Neural crest cell (in vitro differentiated cells): Measurements from ENCODE around the gene SMG6. TPM values are rescaled to one million over a fixed set of nuclear protein-coding genes. Genes with fewer than 3 reads are reported as not detected.

ENCODE experiments used
- DNase-seq: peaks from one replicate; pipeline ENCODE4 v3.0.0; 2021; ENCODE audit warnings: low read depth, mixed read lengths, low spot score
- H3K27ac Mint-ChIP-seq: one replicate; pipeline ENCODE4 v1.8.0; 2021; ENCODE audit warnings: mild to moderate bottlenecking, mixed read lengths; ENCODE audit not compliant: unreplicated experiment
- H3K27me3 Mint-ChIP-seq: 2 replicates; pipeline ENCODE4 v1.8.0; 2021; ENCODE audit warnings: low read depth, mild to moderate bottlenecking, mixed read lengths
- H3K36me3 Mint-ChIP-seq: 2 replicates; pipeline ENCODE4 v1.8.0; 2021; ENCODE audit warnings: low read depth, mild to moderate bottlenecking, mixed read lengths
- H3K4me1 Mint-ChIP-seq: 2 replicates; pipeline ENCODE4 v1.8.0; 2021; ENCODE audit warnings: mixed read lengths
- H3K4me3 Mint-ChIP-seq: one replicate; pipeline ENCODE4 v1.8.0; 2021; ENCODE audit warnings: mild to moderate bottlenecking, mixed read lengths
- H3K9me3 Mint-ChIP-seq: 2 replicates; pipeline ENCODE4 v1.8.0; 2021; ENCODE audit warnings: mixed read lengths
- total RNA-seq: library from RNA; stranded (reverse); gene quantifications from 2 replicates; pipeline ENCODE4 v1.2.1, GENCODE V29; 2021
- TF ChIP-seq, protein P1 (sequence below): fragments of 200-600 bp; sonication (generic); conservative IDR thresholded peaks from 2 replicates; pipeline ENCODE4 v1.5.0; 2021; ENCODE audit warnings: antibody characterized with exemption, mild to moderate bottlenecking

SMG6 gene
- total RNA-seq, 1 donor from 2014 or later, result 57.2 TPM

DNA sequence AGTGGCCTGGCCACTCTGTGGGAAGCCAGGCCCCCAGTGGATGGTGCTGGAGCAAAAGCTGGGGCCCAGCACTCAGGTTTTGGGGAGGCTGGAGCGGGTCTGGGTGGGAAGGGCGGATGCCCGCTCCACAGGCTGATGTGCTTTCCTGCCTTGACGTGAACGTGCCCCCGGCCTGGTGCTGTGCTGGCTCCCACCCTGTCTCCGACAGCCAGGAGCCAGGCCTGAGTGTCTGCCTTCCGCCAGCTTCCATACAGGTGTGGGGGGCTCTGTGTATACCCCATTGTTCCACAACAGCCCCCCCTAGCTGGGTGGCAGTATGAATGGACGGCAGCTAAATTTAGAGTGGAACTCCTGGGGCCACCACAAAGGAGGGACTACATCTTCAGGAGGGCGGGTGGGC lies 228.7 kb downstream of the SMG6 start:
- H3K4me3 Mint-ChIP-seq, result no peak overlapping the region
- TF ChIP-seq, protein P1, sequence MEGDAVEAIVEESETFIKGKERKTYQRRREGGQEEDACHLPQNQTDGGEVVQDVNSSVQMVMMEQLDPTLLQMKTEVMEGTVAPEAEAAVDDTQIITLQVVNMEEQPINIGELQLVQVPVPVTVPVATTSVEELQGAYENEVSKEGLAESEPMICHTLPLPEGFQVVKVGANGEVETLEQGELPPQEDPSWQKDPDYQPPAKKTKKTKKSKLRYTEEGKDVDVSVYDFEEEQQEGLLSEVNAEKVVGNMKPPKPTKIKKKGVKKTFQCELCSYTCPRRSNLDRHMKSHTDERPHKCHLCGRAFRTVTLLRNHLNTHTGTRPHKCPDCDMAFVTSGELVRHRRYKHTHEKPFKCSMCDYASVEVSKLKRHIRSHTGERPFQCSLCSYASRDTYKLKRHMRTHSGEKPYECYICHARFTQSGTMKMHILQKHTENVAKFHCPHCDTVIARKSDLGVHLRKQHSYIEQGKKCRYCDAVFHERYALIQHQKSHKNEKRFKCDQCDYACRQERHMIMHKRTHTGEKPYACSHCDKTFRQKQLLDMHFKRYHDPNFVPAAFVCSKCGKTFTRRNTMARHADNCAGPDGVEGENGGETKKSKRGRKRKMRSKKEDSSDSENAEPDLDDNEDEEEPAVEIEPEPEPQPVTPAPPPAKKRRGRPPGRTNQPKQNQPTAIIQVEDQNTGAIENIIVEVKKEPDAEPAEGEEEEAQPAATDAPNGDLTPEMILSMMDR, result no peak
- H3K9me3 Mint-ChIP-seq, result no peaks in the 10 kb centered on the region
- H3K4me1 Mint-ChIP-seq, result peaks cover 17% of the 10 kb centered on the region
- no peak for DNase-seq
- H3K36me3 Mint-ChIP-seq, result peaks cover 21% of the 10 kb centered on the region
- H3K27me3 Mint-ChIP-seq, result no peaks in the 10 kb centered on the region
- no peak overlapping the region for H3K27ac Mint-ChIP-seq

DNA sequence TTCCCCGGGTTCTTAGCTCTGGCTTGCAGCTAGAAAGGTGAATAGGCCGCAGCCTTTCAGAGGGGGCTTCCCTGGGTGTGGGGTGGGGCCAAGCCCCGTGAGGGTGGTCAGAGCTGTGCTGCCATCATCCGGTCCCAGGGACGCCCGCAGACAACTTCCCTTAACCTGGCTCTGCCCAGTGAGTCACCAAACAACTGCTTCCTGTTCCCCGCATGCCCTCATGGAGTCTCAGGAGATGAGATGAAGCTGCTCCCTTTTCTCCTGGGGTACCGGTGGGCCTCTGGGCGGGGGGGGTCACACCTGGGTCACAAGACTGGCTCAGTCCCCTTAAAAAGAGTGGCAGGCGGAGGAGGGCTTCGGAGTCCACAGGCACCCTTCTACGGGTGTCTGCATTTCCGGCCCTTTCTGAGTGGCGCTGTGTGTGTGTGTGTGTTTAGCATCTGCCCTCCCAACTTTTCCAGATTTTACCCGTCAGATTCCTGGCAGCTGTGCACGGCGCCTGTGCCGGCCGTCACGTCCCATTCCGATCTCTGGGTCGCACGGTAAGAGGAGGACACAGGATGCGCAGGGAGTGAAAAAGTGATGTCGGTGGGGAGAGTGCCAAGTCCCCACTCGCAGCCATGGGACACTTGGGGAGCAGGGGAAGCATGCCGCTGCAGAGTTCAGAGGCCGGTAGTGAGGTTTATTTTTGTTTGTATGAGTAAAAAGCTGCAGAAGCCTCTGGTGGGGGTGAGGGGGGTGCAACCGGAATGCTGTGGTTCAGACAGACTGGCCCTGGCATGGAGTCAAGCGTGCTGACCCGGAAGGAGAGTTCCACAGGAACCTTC lies 231.9 kb downstream of the SMG6 start:
- TF ChIP-seq, protein P1, result no peak
- DNase-seq, result no peak
- H3K27me3 Mint-ChIP-seq, result no peaks in the 10 kb centered on the region

DNA sequence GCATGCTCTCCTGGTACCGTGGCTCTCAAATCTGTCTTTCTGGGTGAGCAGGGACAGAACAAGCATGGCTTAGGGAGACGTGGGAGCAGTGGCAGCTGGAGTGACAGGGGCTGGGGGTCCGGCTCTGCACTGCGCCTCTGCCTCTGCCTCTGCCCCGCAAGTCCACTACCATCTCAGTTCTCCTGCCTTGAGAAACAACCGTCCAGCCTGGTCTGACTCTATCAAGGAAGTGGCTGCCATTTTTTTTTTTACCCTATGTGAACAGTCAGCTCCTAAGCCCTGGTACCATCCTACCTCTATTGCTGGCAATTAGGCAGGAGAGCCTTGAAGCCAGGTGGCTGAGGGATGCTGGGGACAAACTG lies 232.6 kb downstream of the SMG6 start:
- TF ChIP-seq, protein P1, result no peak
- no peak overlapping the region for H3K4me3 Mint-ChIP-seq
- H3K4me1 Mint-ChIP-seq, result peaks cover 33% of the 10 kb centered on the region
- no peaks in the 10 kb centered on the region for H3K36me3 Mint-ChIP-seq
- no peak for DNase-seq
- no peaks in the 10 kb centered on the region for H3K27me3 Mint-ChIP-seq
- no peaks in the 10 kb centered on the region for H3K9me3 Mint-ChIP-seq
- no peak overlapping the region for H3K27ac Mint-ChIP-seq

More for the DNA sequence above, 231.9 kb downstream of the SMG6 start:
- peaks cover 3% of the 10 kb centered on the region for H3K36me3 Mint-ChIP-seq
- H3K27ac Mint-ChIP-seq, result peak overlapping the region; percentile 78
- peaks cover 31% of the 10 kb centered on the region for H3K4me1 Mint-ChIP-seq
- no peaks in the 10 kb centered on the region for H3K9me3 Mint-ChIP-seq
- H3K4me3 Mint-ChIP-seq, result no peak overlapping the region

DNA sequence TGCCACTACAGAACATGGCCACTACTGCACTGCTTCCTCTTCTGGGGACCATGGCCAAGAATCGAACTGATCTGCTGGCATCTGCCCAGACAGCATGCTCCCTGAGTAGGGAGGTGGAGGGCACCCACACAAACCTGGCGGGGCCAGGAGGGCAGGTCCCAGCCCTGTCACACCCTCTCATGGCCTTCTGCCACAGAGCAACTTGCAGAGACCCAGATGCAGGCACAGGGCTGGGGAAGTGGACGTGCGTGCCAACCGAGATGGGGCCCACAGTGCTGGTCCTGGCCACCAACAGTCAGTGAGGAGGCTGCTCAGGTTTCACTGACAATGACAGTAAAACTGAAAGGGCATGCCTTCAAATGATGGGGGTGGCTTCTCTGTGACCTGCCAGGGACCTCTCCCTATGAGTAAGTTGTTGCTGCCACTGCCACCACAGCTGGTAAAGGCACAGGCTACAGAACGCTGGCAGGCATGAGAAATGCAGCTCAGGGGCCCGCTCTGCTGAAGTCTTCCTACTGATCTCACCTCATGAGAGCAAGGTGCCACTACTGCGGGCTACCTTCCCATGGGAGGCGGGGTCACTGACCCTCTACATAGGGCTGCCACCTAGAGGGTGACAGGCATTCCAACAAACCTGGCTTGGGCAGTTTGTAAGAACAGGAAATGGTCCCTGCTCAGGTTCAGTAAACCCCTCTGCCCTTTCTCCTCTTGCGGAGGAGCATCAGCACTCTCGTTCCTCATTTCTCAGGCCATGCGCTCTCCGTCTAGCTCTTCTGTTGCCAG lies 233.2 kb downstream of the SMG6 start:
- Mint-ChIP-seq H3K27ac (no peak overlapping the region), H3K27me3 (no peaks in the 10 kb centered on the region), H3K4me1 (peaks cover 31% of the 10 kb centered on the region), H3K36me3 (no peaks in the 10 kb centered on the region), H3K4me3 (no peak overlapping the region), H3K9me3 (no peaks in the 10 kb centered on the region)
- TF ChIP-seq, protein P1, result no peak
- DNase-seq, result no peak

DNA sequence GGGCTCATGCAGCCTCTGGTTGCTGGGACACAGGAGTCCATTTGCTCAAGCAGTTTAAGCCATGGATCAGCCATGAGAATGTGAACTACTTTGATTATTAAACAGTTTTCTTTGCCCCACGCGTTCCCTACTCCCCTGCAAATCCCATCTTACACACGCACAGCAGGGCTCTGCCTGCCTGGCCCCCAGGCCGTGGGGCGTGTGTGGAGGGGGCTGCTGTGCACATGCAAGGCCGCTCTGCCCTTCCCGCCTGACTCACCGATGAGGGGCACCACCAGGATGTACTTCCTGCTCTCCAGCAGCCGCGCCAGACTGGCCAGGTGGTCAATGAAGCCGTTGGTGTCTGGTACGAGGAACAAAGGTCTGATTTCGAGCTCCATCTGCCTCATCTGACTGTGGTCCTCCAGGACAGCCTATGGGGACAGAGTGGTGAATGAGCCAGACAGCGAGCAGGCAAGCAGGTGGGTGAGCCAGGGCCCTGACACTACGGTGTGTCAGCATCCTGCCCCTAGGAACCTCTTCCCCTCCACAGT lies 235.0 kb downstream of the SMG6 start:
- Mint-ChIP-seq H3K36me3 (peaks cover 2% of the 10 kb centered on the region), H3K4me3 (no peak overlapping the region), H3K27ac (no peak overlapping the region), H3K27me3 (no peaks in the 10 kb centered on the region), H3K4me1 (peaks cover 35% of the 10 kb centered on the region), H3K9me3 (no peaks in the 10 kb centered on the region)
- TF ChIP-seq, protein P1, result no peak
- DNase-seq, result no peak
